Trophoblast cell (in vitro differentiated cells and primary cell): ENCODE measurements around the gene ITPR1.

Source experiments
- DNase-seq, 2 donors: peaks; one replicate each; pipeline ENCODE4 v3.0.0-alpha.2; 2016
- H2AFZ ChIP-seq: 2 replicates; pipeline ENCODE4 v1.6.1; 2013; ENCODE audit warnings: low read length, moderate library complexity, mild to moderate bottlenecking; ENCODE audit not compliant: insufficient read depth, poor library complexity
- H2AK5ac ChIP-seq: 2 replicates; pipeline ENCODE4 v1.6.1; 2013; ENCODE audit warnings: mild to moderate bottlenecking, low read length
- H2BK120ac ChIP-seq: 2 replicates; pipeline ENCODE4 v1.6.1; 2013; ENCODE audit warnings: low read length, mild to moderate bottlenecking, moderate library complexity; ENCODE audit not compliant: insufficient read depth, poor library complexity
- H2BK12ac ChIP-seq: 2 replicates; pipeline ENCODE4 v1.6.1; 2013; ENCODE audit warnings: mild to moderate bottlenecking, low read length, moderate library complexity
- H2BK5ac ChIP-seq: 2 replicates; pipeline ENCODE4 v1.6.1; 2013; ENCODE audit warnings: low read length, low read depth, moderate library complexity, mild to moderate bottlenecking; ENCODE audit not compliant: poor library complexity
- H3K14ac ChIP-seq: 2 replicates; pipeline ENCODE4 v1.6.1; 2013; ENCODE audit warnings: mild to moderate bottlenecking, low read length
- H3K18ac ChIP-seq: 2 replicates; pipeline ENCODE4 v1.6.1; 2013; ENCODE audit warnings: mild to moderate bottlenecking, low read length
- H3K23ac ChIP-seq: 2 replicates; pipeline ENCODE4 v1.6.1; 2013; ENCODE audit warnings: low read length
- H3K27ac ChIP-seq: 2 replicates; pipeline ENCODE4 v1.5.1; 2013; ENCODE audit warnings: low read depth, mild to moderate bottlenecking, inconsistent platforms, low read length, moderate library complexity
- H3K27me3 ChIP-seq: 2 replicates; pipeline ENCODE4 v1.6.1; 2013; ENCODE audit warnings: inconsistent platforms, mild to moderate bottlenecking, low read length, moderate library complexity; ENCODE audit not compliant: insufficient read depth
- H3K36me3 ChIP-seq, 2 experiments: 1 replicate in 1 of 2; 2 replicates in 1 of 2; pipeline ENCODE4 v1.6.1; 2013; ENCODE audit warnings: low read length in 2 of 2, mild to moderate bottlenecking in 2 of 2, moderate library complexity in 1 of 2; ENCODE audit not compliant: insufficient read depth in 2 of 2, control insufficient read depth in 1 of 2
- H3K4ac ChIP-seq: 2 replicates; pipeline ENCODE4 v1.6.1; 2013; ENCODE audit warnings: low read depth, mild to moderate bottlenecking, low read length, moderate library complexity
- H3K4me1 ChIP-seq, 2 experiments: 1 replicate in 1 of 2; 2 replicates in 1 of 2; pipeline ENCODE4 v1.6.1; 2013; ENCODE audit warnings: low read length in 2 of 2, mild to moderate bottlenecking in 2 of 2, moderate library complexity in 1 of 2; ENCODE audit not compliant: insufficient read depth in 2 of 2, control insufficient read depth in 1 of 2
- H3K4me2 ChIP-seq: 2 replicates; pipeline ENCODE4 v1.6.1; 2013; ENCODE audit warnings: inconsistent platforms, mild to moderate bottlenecking, low read length, moderate library complexity
- H3K4me3 ChIP-seq: 2 replicates; pipeline ENCODE4 v1.5.1; 2013; ENCODE audit warnings: mild to moderate bottlenecking, low read depth, low read length, inconsistent platforms
- H3K79me1 ChIP-seq: one replicate; pipeline ENCODE4 v1.6.1; 2013; ENCODE audit warnings: low read length
- H3K79me2 ChIP-seq: 2 replicates; pipeline ENCODE4 v1.6.1; 2013; ENCODE audit warnings: low read length, mild to moderate bottlenecking; ENCODE audit not compliant: control insufficient read depth, insufficient read depth, poor library complexity
- H3K9ac ChIP-seq: 2 replicates; pipeline ENCODE4 v1.6.1; 2013; ENCODE audit warnings: mild to moderate bottlenecking, low read length
- H3K9me3 ChIP-seq: 2 replicates; pipeline ENCODE4 v1.6.1; 2013; ENCODE audit warnings: low read depth, mild to moderate bottlenecking, control low read depth, inconsistent platforms, low read length; ENCODE audit not compliant: insufficient read depth
- H4K12ac ChIP-seq: 2 replicates; pipeline ENCODE4 v1.6.1; 2013; ENCODE audit warnings: low read depth, mild to moderate bottlenecking, low read length, moderate library complexity
- H4K8ac ChIP-seq: 2 replicates; pipeline ENCODE4 v1.6.1; 2013; ENCODE audit warnings: low read depth, mild to moderate bottlenecking, low read length, moderate library complexity
- H4K91ac ChIP-seq: one replicate; pipeline ENCODE4 v1.6.1; 2013; ENCODE audit warnings: low read depth, mild to moderate bottlenecking, low read length, moderate library complexity
- WGBS: extraction: QIAGEN DNeasy Blood & Tissue Kit; methylation state at CpG from one replicate; pipeline ENCODE4 v1.1.7; 2013; ENCODE audit warnings: missing lambda C conversion rate; ENCODE audit not compliant: insufficient read length, insufficient coverage; ENCODE audit errors: extremely low coverage; 5-methylcytosine and 5-hydroxymethylcytosine counted together

ITPR1 gene

GRCh38 chr3:4743371-4743770 lies 250.2 kb downstream of the ITPR1 start:
- no peak overlapping the region for H3K23ac ChIP-seq
- no peak overlapping the region for H3K9ac ChIP-seq
- H3K18ac ChIP-seq = no peak overlapping the region
- no peaks in the 10 kb centered on the region for H3K79me2 ChIP-seq
- H3K36me3 ChIP-seq = no peaks in the 10 kb centered on the region
- H2AK5ac ChIP-seq = no peak overlapping the region
- no peak overlapping the region for H2BK120ac ChIP-seq
- no peak overlapping the region for H4K12ac ChIP-seq
- H3K14ac ChIP-seq = no peak overlapping the region
- no peaks in the 10 kb centered on the region for H3K27me3 ChIP-seq
- H2BK12ac ChIP-seq = no peak overlapping the region
- no peak overlapping the region for H2BK5ac ChIP-seq
- no CpG with 5 or more reads among the region's 4 CpGs for WGBS
- H3K79me1 ChIP-seq = no peaks in the 10 kb centered on the region
- H3K9me3 ChIP-seq = no peaks in the 10 kb centered on the region
- no peak overlapping the region for H3K4ac ChIP-seq
- H3K4me3 ChIP-seq = no peak overlapping the region
- no peak overlapping the region for H2AFZ ChIP-seq
- H3K4me2 ChIP-seq = no peak overlapping the region
- no peak overlapping the region for H3K27ac ChIP-seq
- no peak for DNase-seq
- no peak overlapping the region for H4K8ac ChIP-seq
- H3K4me1 ChIP-seq = peaks cover 0 to 3% of the 10 kb centered on the region in 2 experiments
- no peak overlapping the region for H4K91ac ChIP-seq

GRCh38 chr3:4744405-4745234 lies 251.5 kb downstream of the ITPR1 start:
- H4K8ac ChIP-seq = no peak overlapping the region
- no peak overlapping the region for H2AFZ ChIP-seq
- no peak overlapping the region for H2BK12ac ChIP-seq
- H3K79me2 ChIP-seq = no peaks in the 10 kb centered on the region
- H2BK5ac ChIP-seq = no peak overlapping the region
- no peaks in the 10 kb centered on the region for H3K9me3 ChIP-seq
- H3K4ac ChIP-seq = no peak overlapping the region
- no peak overlapping the region for H2BK120ac ChIP-seq
- no peak overlapping the region for H4K12ac ChIP-seq
- no peak overlapping the region for H4K91ac ChIP-seq
- no peak overlapping the region for H3K9ac ChIP-seq
- H3K14ac ChIP-seq = no peak overlapping the region
- peak; percentile 63 to 80 for DNase-seq
- WGBS = no CpG with 5 or more reads among the region's 3 CpGs
- H3K23ac ChIP-seq = no peak overlapping the region
- H3K27me3 ChIP-seq = no peaks in the 10 kb centered on the region
- H2AK5ac ChIP-seq = no peak overlapping the region
- no peak overlapping the region for H3K27ac ChIP-seq
- no peaks in the 10 kb centered on the region for H3K36me3 ChIP-seq
- H3K4me3 ChIP-seq = no peak overlapping the region
- H3K79me1 ChIP-seq = no peaks in the 10 kb centered on the region
- peaks cover 0 to 3% of the 10 kb centered on the region in 2 experiments for H3K4me1 ChIP-seq
- H3K18ac ChIP-seq = no peak overlapping the region
- no peak overlapping the region for H3K4me2 ChIP-seq

GRCh38 chr3:4745235-4745610 lies 252.1 kb downstream of the ITPR1 start:
- H3K4me3 ChIP-seq = no peak overlapping the region
- no peak overlapping the region for H3K27ac ChIP-seq
- H3K18ac ChIP-seq = no peak overlapping the region
- no peak overlapping the region for H4K91ac ChIP-seq
- no peak overlapping the region for H4K8ac ChIP-seq
- no CpG with 5 or more reads among the region's 7 CpGs for WGBS
- H3K4me2 ChIP-seq = no peak overlapping the region
- no peak overlapping the region for H3K4ac ChIP-seq
- no peak overlapping the region for H2BK120ac ChIP-seq
- no peak overlapping the region for H2AFZ ChIP-seq
- H3K27me3 ChIP-seq = no peaks in the 10 kb centered on the region
- DNase-seq = no peak
- peaks cover 0 to 3% of the 10 kb centered on the region in 2 experiments for H3K4me1 ChIP-seq
- H3K79me2 ChIP-seq = no peaks in the 10 kb centered on the region
- H2AK5ac ChIP-seq = no peak overlapping the region
- no peaks in the 10 kb centered on the region for H3K9me3 ChIP-seq
- no peaks in the 10 kb centered on the region for H3K36me3 ChIP-seq
- no peak overlapping the region for H3K14ac ChIP-seq
- H2BK12ac ChIP-seq = no peak overlapping the region
- no peak overlapping the region for H2BK5ac ChIP-seq
- no peak overlapping the region for H4K12ac ChIP-seq
- H3K9ac ChIP-seq = no peak overlapping the region
- no peak overlapping the region for H3K23ac ChIP-seq
- H3K79me1 ChIP-seq = no peaks in the 10 kb centered on the region

GRCh38 chr3:4746241-4746958 lies 253.3 kb downstream of the ITPR1 start:
- H3K23ac ChIP-seq = no peak overlapping the region
- no peaks in the 10 kb centered on the region for H3K79me2 ChIP-seq
- H3K79me1 ChIP-seq = peaks cover 2% of the 10 kb centered on the region
- DNase-seq = no peak
- no peaks in the 10 kb centered on the region for H3K27me3 ChIP-seq
- no peak overlapping the region for H4K12ac ChIP-seq
- no peak overlapping the region for H3K14ac ChIP-seq
- H3K4me1 ChIP-seq = peaks cover 4 to 5% of the 10 kb centered on the region in 2 experiments
- no peak overlapping the region for H3K4me2 ChIP-seq
- no peaks in the 10 kb centered on the region for H3K9me3 ChIP-seq
- H3K4me3 ChIP-seq = no peak overlapping the region
- no peak overlapping the region for H2BK5ac ChIP-seq
- H2AK5ac ChIP-seq = no peak overlapping the region
- H3K9ac ChIP-seq = no peak overlapping the region
- no peaks in the 10 kb centered on the region for H3K36me3 ChIP-seq
- no peak overlapping the region for H3K4ac ChIP-seq
- H2BK12ac ChIP-seq = peak overlapping the region; percentile 27
- H4K8ac ChIP-seq = no peak overlapping the region
- no peak overlapping the region for H3K27ac ChIP-seq
- WGBS = no CpG with 5 or more reads among the region's 11 CpGs
- no peak overlapping the region for H4K91ac ChIP-seq
- no peak overlapping the region for H2AFZ ChIP-seq
- H2BK120ac ChIP-seq = no peak overlapping the region
- H3K18ac ChIP-seq = no peak overlapping the region
